T-helper 2 cell treated with Interferon-gamma antibody and Interleukin-4, amounts not matched to agents 5 μg/mL and 100 μg/mL, for 36 hours (primary cell): ENCODE data around the gene MICOS13.

Experiments used
- DNase-seq: peaks from one replicate; pipeline ENCODE4 v3.0.0; 2021; ENCODE audit warnings: low spot score
- H3K27ac Mint-ChIP-seq: one replicate; pipeline ENCODE4 v1.8.0; 2021; ENCODE audit warnings: mild to moderate bottlenecking, mixed read lengths
- H3K27me3 Mint-ChIP-seq: one replicate; pipeline ENCODE4 v1.8.0; 2021; ENCODE audit warnings: low read depth, mixed read lengths
- H3K36me3 Mint-ChIP-seq: one replicate; pipeline ENCODE4 v1.8.0; 2021; ENCODE audit warnings: low read depth, mixed read lengths
- H3K4me1 Mint-ChIP-seq: one replicate; pipeline ENCODE4 v1.8.0; 2021; ENCODE audit warnings: low read depth, mixed read lengths
- H3K4me3 Mint-ChIP-seq: one replicate; pipeline ENCODE4 v1.8.0; 2022; ENCODE audit warnings: mild to moderate bottlenecking, moderate library complexity, mixed read lengths
- H3K9me3 Mint-ChIP-seq: one replicate; pipeline ENCODE4 v1.8.0; 2021; ENCODE audit warnings: mixed read lengths

MICOS13 gene

GRCh38 chr19:5648464-5648863 lies 31.9 kb downstream of the MICOS13 start:
- H3K36me3 Mint-ChIP-seq: peaks cover 79% of the 10 kb centered on the region
- H3K4me3 Mint-ChIP-seq: no peak overlapping the region
- H3K4me1 Mint-ChIP-seq: no peaks in the 10 kb centered on the region
- DNase-seq: no peak
- no peaks in the 10 kb centered on the region for H3K9me3 Mint-ChIP-seq
- H3K27ac Mint-ChIP-seq: no peak overlapping the region
- no peaks in the 10 kb centered on the region for H3K27me3 Mint-ChIP-seq

GRCh38 chr19:5646703-5647102 lies 33.6 kb downstream of the MICOS13 start:
- Mint-ChIP-seq H3K27ac (peak overlapping the region; percentile 2), H3K4me1 (no peaks in the 10 kb centered on the region), H3K9me3 (no peaks in the 10 kb centered on the region), H3K27me3 (no peaks in the 10 kb centered on the region), H3K36me3 (peaks cover 76% of the 10 kb centered on the region), H3K4me3 (no peak overlapping the region)
- no peak for DNase-seq

- no peak for DNase-seq
- Mint-ChIP-seq H3K27ac (no peak overlapping the region), H3K27me3 (no peaks in the 10 kb centered on the region), H3K4me3 (no peak overlapping the region), H3K36me3 (peaks cover 72% of the 10 kb centered on the region), H3K9me3 (no peaks in the 10 kb centered on the region), H3K4me1 (peaks cover 3% of the 10 kb centered on the region)
These were observed 34.9 kb downstream of the MICOS13 start for GRCh38 chr19:5645409-5645808.

GRCh38 chr19:5644037-5644436 lies 36.3 kb downstream of the MICOS13 start:
- peaks cover 70% of the 10 kb centered on the region for H3K36me3 Mint-ChIP-seq
- no peak overlapping the region for H3K27ac Mint-ChIP-seq
- H3K4me1 Mint-ChIP-seq: peaks cover 3% of the 10 kb centered on the region
- H3K9me3 Mint-ChIP-seq: no peaks in the 10 kb centered on the region
- no peaks in the 10 kb centered on the region for H3K27me3 Mint-ChIP-seq
- no peak for DNase-seq
- no peak overlapping the region for H3K4me3 Mint-ChIP-seq

GRCh38 chr19:5643060-5643459 lies 37.3 kb downstream of the MICOS13 start:
- Mint-ChIP-seq H3K36me3 (peaks cover 65% of the 10 kb centered on the region), H3K4me3 (no peak overlapping the region), H3K4me1 (peaks cover 3% of the 10 kb centered on the region), H3K27ac (no peak overlapping the region), H3K27me3 (no peaks in the 10 kb centered on the region), H3K9me3 (no peaks in the 10 kb centered on the region)
- no peak for DNase-seq

- DNase-seq: no peak
- Mint-ChIP-seq H3K27me3 (no peaks in the 10 kb centered on the region), H3K27ac (no peak overlapping the region), H3K4me1 (peaks cover 3% of the 10 kb centered on the region), H3K9me3 (no peaks in the 10 kb centered on the region), H3K36me3 (peaks cover 59% of the 10 kb centered on the region), H3K4me3 (no peak overlapping the region)
These were observed 38.1 kb downstream of the MICOS13 start for GRCh38 chr19:5642204-5642603.

- peaks cover 49% of the 10 kb centered on the region for H3K36me3 Mint-ChIP-seq
- no peak overlapping the region for H3K4me3 Mint-ChIP-seq
- DNase-seq: no peak
- no peaks in the 10 kb centered on the region for H3K9me3 Mint-ChIP-seq
- H3K27ac Mint-ChIP-seq: no peak overlapping the region
- H3K27me3 Mint-ChIP-seq: no peaks in the 10 kb centered on the region
- peaks cover 3% of the 10 kb centered on the region for H3K4me1 Mint-ChIP-seq
These were observed 39.1 kb downstream of the MICOS13 start for GRCh38 chr19:5641171-5641570.

- Mint-ChIP-seq H3K4me3 (no peak overlapping the region), H3K4me1 (peaks cover 5% of the 10 kb centered on the region), H3K9me3 (no peaks in the 10 kb centered on the region), H3K36me3 (peaks cover 31% of the 10 kb centered on the region), H3K27me3 (no peaks in the 10 kb centered on the region), H3K27ac (no peak overlapping the region)
- no peak for DNase-seq
These were observed 42.3 kb downstream of the MICOS13 start for GRCh38 chr19:5637971-5638370.

GRCh38 chr19:5635427-5635826 lies 44.9 kb downstream of the MICOS13 start:
- H3K27ac Mint-ChIP-seq: no peak overlapping the region
- no peaks in the 10 kb centered on the region for H3K9me3 Mint-ChIP-seq
- H3K4me1 Mint-ChIP-seq: peaks cover 17% of the 10 kb centered on the region
- no peak overlapping the region for H3K4me3 Mint-ChIP-seq
- peaks cover 27% of the 10 kb centered on the region for H3K36me3 Mint-ChIP-seq
- no peak for DNase-seq
- no peaks in the 10 kb centered on the region for H3K27me3 Mint-ChIP-seq

- peaks cover 33% of the 10 kb centered on the region for H3K36me3 Mint-ChIP-seq
- no peak for DNase-seq
- no peaks in the 10 kb centered on the region for H3K27me3 Mint-ChIP-seq
- H3K27ac Mint-ChIP-seq: no peak overlapping the region
- no peak overlapping the region for H3K4me3 Mint-ChIP-seq
- peaks cover 32% of the 10 kb centered on the region for H3K4me1 Mint-ChIP-seq
- H3K9me3 Mint-ChIP-seq: no peaks in the 10 kb centered on the region
These were observed 47.7 kb downstream of the MICOS13 start for GRCh38 chr19:5632657-5633056.

- H3K4me1 Mint-ChIP-seq: peaks cover 36% of the 10 kb centered on the region
These were observed 48.1 kb downstream of the MICOS13 start for GRCh38 chr19:5632241-5632612.

GRCh38 chr19:5631567-5632240 lies 48.6 kb downstream of the MICOS13 start:
- Mint-ChIP-seq H3K27me3 (no peaks in the 10 kb centered on the region), H3K4me3 (no peak overlapping the region)

More at GRCh38 chr19:5632241-5632612, 48.1 kb downstream of the MICOS13 start:
- DNase-seq: no peak
- Mint-ChIP-seq H3K27ac (no peak overlapping the region), H3K4me3 (no peak overlapping the region), H3K36me3 (peaks cover 37% of the 10 kb centered on the region), H3K9me3 (no peaks in the 10 kb centered on the region), H3K27me3 (no peaks in the 10 kb centered on the region)

GRCh38 chr19:5628919-5629481 lies 51.3 kb downstream of the MICOS13 start:
- H3K27me3 Mint-ChIP-seq: no peaks in the 10 kb centered on the region
- H3K27ac Mint-ChIP-seq: no peak overlapping the region
- no peak for DNase-seq
- H3K9me3 Mint-ChIP-seq: no peaks in the 10 kb centered on the region
- H3K4me3 Mint-ChIP-seq: peak overlapping the region; percentile 24
- H3K4me1 Mint-ChIP-seq: peaks cover 55% of the 10 kb centered on the region
- peaks cover 59% of the 10 kb centered on the region for H3K36me3 Mint-ChIP-seq

More at GRCh38 chr19:5631567-5632240, 48.6 kb downstream of the MICOS13 start:
- Mint-ChIP-seq H3K27ac (no peak overlapping the region), H3K4me1 (peaks cover 36% of the 10 kb centered on the region), H3K36me3 (peaks cover 38% of the 10 kb centered on the region), H3K9me3 (no peaks in the 10 kb centered on the region)
- DNase-seq: no peak

- Mint-ChIP-seq H3K4me3 (no peak overlapping the region), H3K27ac (no peak overlapping the region), H3K36me3 (peaks cover 62% of the 10 kb centered on the region), H3K9me3 (no peaks in the 10 kb centered on the region), H3K27me3 (no peaks in the 10 kb centered on the region), H3K4me1 (peaks cover 55% of the 10 kb centered on the region)
- no peak for DNase-seq
These were observed 51.9 kb downstream of the MICOS13 start for GRCh38 chr19:5628461-5628860.
